Endothelial cell of umbilical vein (primary cell): ENCODE measurements around the gene FBXO33. TPM values are rescaled to one million over a fixed set of nuclear protein-coding genes. Genes with fewer than 3 reads are reported as not detected.

ENCODE experiments used
- BruUV-seq: library from RNA; stranded (reverse); fragments of 400-500 nt; replicated peaks from 2 replicates; lab custom pipeline; 2021; lab: Mats Ljungman, UMichigan
- CTCF ChIA-PET: fragments of 300-600, 350-600 bp; sonication (Branson Sonifier 250); formaldehyde crosslinking; loops from one replicate; lab custom pipeline; 2021; ENCODE audit warnings: antibody characterized with exemption, inconsistent platforms; lab: Charles Lee
- POLR2A ChIA-PET: fragments of 300-600, 350-600 bp; sonication (Branson Sonifier 250); formaldehyde crosslinking; loops from one replicate; lab custom pipeline; 2021; ENCODE audit warnings: antibody characterized with exemption, inconsistent platforms; lab: Charles Lee
- DNase-seq: peaks from one replicate; pipeline ENCODE4 v3.0.0-alpha.2; 2011; ENCODE audit warnings: low read depth, low spot score
- FAIRE-seq: peaks from 2 replicates; lab custom pipeline; 2011; peaks lifted over from hg19 to GRCh38; lab: Jason Lieb, UNC
- H2AFZ ChIP-seq: 2 replicates; pipeline ENCODE4 v1.6.0; 2012; ENCODE audit warnings: low read depth, low read length, control low read depth, inconsistent platforms
- H3K27ac ChIP-seq: 2 replicates; pipeline ENCODE4 v1.5.1; 2011; ENCODE audit warnings: low read depth, mild to moderate bottlenecking, control low read depth, low read length, moderate library complexity; ENCODE audit not compliant: insufficient read depth
- H3K27me3 ChIP-seq, 2 experiments: 2 replicates each; pipeline versions ENCODE4 v1.6.0 to v1.6.1; 2011; ENCODE audit warnings: low read length in 2 of 2, mixed read lengths in 1 of 2; ENCODE audit not compliant: control insufficient read depth in 2 of 2, insufficient read depth in 2 of 2
- H3K36me3 ChIP-seq, 2 experiments: 2 replicates in 1 of 2; 3 replicates in 1 of 2; pipeline ENCODE4 v1.5.1; 2011; ENCODE audit warnings: low read length in 2 of 2, mild to moderate bottlenecking in 1 of 2, moderate library complexity in 1 of 2; ENCODE audit not compliant: control insufficient read depth in 2 of 2, insufficient read depth in 2 of 2; ENCODE audit errors: extremely low read depth in 1 of 2
- H3K4me1 ChIP-seq: 3 replicates; pipeline ENCODE4 v1.5.1; 2011; ENCODE audit warnings: mild to moderate bottlenecking, low read length; ENCODE audit not compliant: control insufficient read depth, insufficient read depth; ENCODE audit errors: extremely low read depth
- H3K4me2 ChIP-seq: 2 replicates; pipeline ENCODE4 v1.6.1; 2011; ENCODE audit warnings: low read length, control low read depth, mixed read lengths; ENCODE audit not compliant: insufficient read depth
- H3K4me3 ChIP-seq, 3 experiments: fragments of 200-600 bp in 1 of 3; sonication (generic), shearing (Covaris generic) in 1 of 3; replicated peaks in 1 of 3; 2 replicates each; pipeline ENCODE4 v1.5.1; 2011 to 2016; ENCODE audit warnings: control low read depth in 3 of 3, low read length in 3 of 3, mild to moderate bottlenecking in 2 of 3, inconsistent platforms in 1 of 3, low read depth in 1 of 3, moderate library complexity in 1 of 3; ENCODE audit not compliant: insufficient read depth in 1 of 3
- H3K79me2 ChIP-seq: 2 replicates; pipeline ENCODE4 v1.6.0; 2012; ENCODE audit warnings: low read length, inconsistent platforms; ENCODE audit not compliant: control insufficient read depth, insufficient read depth
- H3K9ac ChIP-seq: replicated peaks from 2 replicates; pipeline ENCODE3; 2011; ENCODE audit warnings: low read length, control low read depth; ENCODE audit not compliant: insufficient read depth; ENCODE audit errors: extremely low read depth
- H3K9me1 ChIP-seq: replicated peaks from 3 replicates; pipeline ENCODE4 v1.6.0; 2011; ENCODE audit warnings: mild to moderate bottlenecking, low read length; ENCODE audit not compliant: control insufficient read depth, insufficient read depth; ENCODE audit errors: extremely low read depth
- H3K9me3 ChIP-seq: replicated peaks from 2 replicates; pipeline ENCODE4 v1.5.1; 2012; ENCODE audit warnings: low read length, inconsistent platforms; ENCODE audit not compliant: control insufficient read depth, insufficient read depth
- H4K20me1 ChIP-seq: replicated peaks from 2 replicates; pipeline ENCODE3; 2011; ENCODE audit warnings: mild to moderate bottlenecking, low read length; ENCODE audit not compliant: control insufficient read depth, insufficient read depth; ENCODE audit errors: extremely low read depth
- CTCF ChIP-seq, 2 donors: IDR thresholded peaks; 1 replicate in 1 of 2; 2 replicates in 1 of 2; pipeline ENCODE4 v1.5.1; 2011; ENCODE audit warnings: low read length in 2 of 2, mild to moderate bottlenecking in 2 of 2, moderate library complexity in 2 of 2, control low read depth in 1 of 2, inconsistent platforms in 1 of 2, low read depth in 1 of 2; ENCODE audit not compliant: insufficient read depth in 1 of 2; ENCODE audit errors: extremely low read depth in 1 of 2
- EZH2 ChIP-seq: IDR thresholded peaks from 2 replicates; pipeline ENCODE4 v1.6.1; 2012; ENCODE audit warnings: borderline replicate concordance, low read depth, mild to moderate bottlenecking, moderate library complexity, low read length, inconsistent platforms; ENCODE audit not compliant: severe bottlenecking
- FOS ChIP-seq: IDR thresholded peaks from 2 replicates; pipeline ENCODE4 v1.6.1; 2011; ENCODE audit warnings: mild to moderate bottlenecking, low read length, moderate library complexity, borderline replicate concordance; ENCODE audit not compliant: insufficient read depth
- GATA2 ChIP-seq: IDR thresholded peaks from 2 replicates; pipeline ENCODE4 v1.7.0; 2011; ENCODE audit warnings: low read depth, mild to moderate bottlenecking, moderate library complexity, mixed read lengths, low read length; ENCODE audit not compliant: insufficient read length, insufficient read depth
- JUN ChIP-seq: IDR thresholded peaks from 2 replicates; pipeline ENCODE4 v1.6.1; 2011; ENCODE audit warnings: borderline replicate concordance, low read depth; ENCODE audit not compliant: insufficient read length, insufficient read depth
- POLR2A ChIP-seq: IDR thresholded peaks from 2 replicates; pipeline ENCODE4 v1.6.1; 2012; ENCODE audit warnings: low read depth, mild to moderate bottlenecking, control low read depth, low read length
- POLR2AphosphoS5 ChIP-seq: IDR thresholded peaks from 2 replicates; pipeline ENCODE4 v1.6.1; 2012; ENCODE audit warnings: low read depth, mild to moderate bottlenecking, control low read depth, low read length, moderate library complexity; ENCODE audit not compliant: insufficient read depth
- dilution Hi-C: fragments of 300-500 bp; cut with MboI; formaldehyde crosslinking; loops from one replicate; pipeline ENCODE4 v1.15.0; 2019; ENCODE audit warnings: low sequenced_read_pairs; ENCODE audit not compliant: extremely low pct_ligation_motif_present
- intact Hi-C: fragments of 100-400 bp; cut with micrococcal nuclease; formaldehyde crosslinking; loops from one replicate; pipeline ENCODE4 v1.10.0; 2022
- polyA plus RNA-seq, 4 experiments: library from polyadenylated mRNA; depleted of rRNA in 3 of 4; stranded (reverse) in 3 of 4; unstranded in 1 of 4; fragments of >200 nt; gene quantifications; 2 replicates each; pipeline versions ENCODE4 v1.2.1 to v1.2.3, GENCODE V29; 2011 to 2012; ENCODE audit warnings: missing spikeins in 1 of 4
- total RNA-seq: library from RNA; stranded (reverse); gene quantifications from 2 replicates; pipeline ENCODE4 v1.2.3, GENCODE V29; 2021

FBXO33 gene
- total and polyA plus RNA-seq, 2 donors (not counting 3 experiments of a cell fraction or from before 2014, with no cell fraction given), result 4.2 to 5.0 TPM

DNA sequence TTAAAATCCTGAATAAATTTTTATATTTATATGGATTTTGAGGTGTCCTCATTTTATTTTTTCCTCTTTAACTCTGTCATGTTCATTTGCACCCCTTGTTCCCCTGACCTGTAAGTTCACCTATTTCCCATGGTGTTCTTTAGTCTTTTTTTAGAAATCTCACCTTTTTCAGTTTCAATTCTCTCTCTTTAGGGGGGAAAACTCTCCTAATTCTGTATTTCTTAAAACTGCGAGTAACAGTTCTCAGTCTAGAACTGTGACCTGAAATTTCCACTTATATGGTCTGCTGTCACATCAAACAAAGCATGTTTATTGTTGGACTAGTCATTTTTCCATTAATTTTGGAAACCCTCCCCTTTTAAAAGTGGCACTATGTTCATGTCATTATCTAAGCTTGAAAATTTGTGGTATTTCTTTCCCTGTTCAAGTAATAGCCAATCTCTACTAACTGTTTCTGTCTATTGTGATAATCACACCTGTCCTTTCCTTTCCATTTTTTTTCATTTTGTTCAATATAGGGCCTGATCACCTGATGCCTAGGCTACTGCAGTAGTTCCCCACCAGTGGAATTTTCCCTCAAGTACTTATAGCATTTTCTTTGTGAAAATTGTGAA is 14.0 kb upstream of the FBXO33 start:
- H3K4me3 ChIP-seq, result no peak overlapping the region
- H3K36me3 ChIP-seq, result no peaks in the 10 kb centered on the region
- no peak overlapping the region for H2AFZ ChIP-seq
- no peaks in the 10 kb centered on the region for H3K27me3 ChIP-seq
- intact Hi-C loops (no loop called here), dilution Hi-C loops (no loop called here)
- ChIA-PET CTCF (no interaction called here), POLR2A (no interaction called here)
- no peaks in the 10 kb centered on the region for H3K9me3 ChIP-seq
- no peaks in the 10 kb centered on the region for H3K4me1 ChIP-seq
- TF ChIP-seq CTCF (IDR thresholded peaks at IDR 0.05; ENCODE audit: extremely low read depth in 1 of 2, insufficient read depth in 1 of 2, low read depth in 1 of 2, low read length in 2 of 2) (no peak), FOS (no peak), POLR2AphosphoS5 (no peak), JUN (no peak), EZH2 (no peak), GATA2 (no peak), POLR2A (no peak)
- no peaks in the 10 kb centered on the region for H3K9me1 ChIP-seq
- DNase-seq (no peak), FAIRE-seq (no peak)
- H3K79me2 ChIP-seq, result no peaks in the 10 kb centered on the region
- no peak overlapping the region for H3K27ac ChIP-seq
- H3K9ac ChIP-seq, result no peak overlapping the region
- H3K4me2 ChIP-seq, result no peak overlapping the region
- no TSS peak for BruUV-seq
- no peaks in the 10 kb centered on the region for H4K20me1 ChIP-seq
